22Rv1 (cell line): ENCODE results near the gene DISC1.

Source experiments
- H3K27ac ChIP-seq: fragments of 450-650 bp; 2 replicates; pipeline ENCODE4 v1.5.1; 2017
- ZFX ChIP-seq: fragments of 450-650 bp; IDR thresholded peaks from 2 replicates; pipeline ENCODE4 v1.6.1; 2017; ENCODE audit warnings: antibody characterized with exemption, borderline replicate concordance
- TF ChIP-seq, protein P1 (sequence below): fragments of 450-650 bp; IDR thresholded peaks from 2 replicates; pipeline ENCODE4 v1.5.1; 2017; ENCODE audit warnings: mild to moderate bottlenecking

DISC1 gene

GRCh38 chr1:231714440-231714839, 87.8 kb downstream of the DISC1 start:
- TF ChIP-seq ZFX = no peak
- H3K27ac ChIP-seq = no peak overlapping the region

DNA sequence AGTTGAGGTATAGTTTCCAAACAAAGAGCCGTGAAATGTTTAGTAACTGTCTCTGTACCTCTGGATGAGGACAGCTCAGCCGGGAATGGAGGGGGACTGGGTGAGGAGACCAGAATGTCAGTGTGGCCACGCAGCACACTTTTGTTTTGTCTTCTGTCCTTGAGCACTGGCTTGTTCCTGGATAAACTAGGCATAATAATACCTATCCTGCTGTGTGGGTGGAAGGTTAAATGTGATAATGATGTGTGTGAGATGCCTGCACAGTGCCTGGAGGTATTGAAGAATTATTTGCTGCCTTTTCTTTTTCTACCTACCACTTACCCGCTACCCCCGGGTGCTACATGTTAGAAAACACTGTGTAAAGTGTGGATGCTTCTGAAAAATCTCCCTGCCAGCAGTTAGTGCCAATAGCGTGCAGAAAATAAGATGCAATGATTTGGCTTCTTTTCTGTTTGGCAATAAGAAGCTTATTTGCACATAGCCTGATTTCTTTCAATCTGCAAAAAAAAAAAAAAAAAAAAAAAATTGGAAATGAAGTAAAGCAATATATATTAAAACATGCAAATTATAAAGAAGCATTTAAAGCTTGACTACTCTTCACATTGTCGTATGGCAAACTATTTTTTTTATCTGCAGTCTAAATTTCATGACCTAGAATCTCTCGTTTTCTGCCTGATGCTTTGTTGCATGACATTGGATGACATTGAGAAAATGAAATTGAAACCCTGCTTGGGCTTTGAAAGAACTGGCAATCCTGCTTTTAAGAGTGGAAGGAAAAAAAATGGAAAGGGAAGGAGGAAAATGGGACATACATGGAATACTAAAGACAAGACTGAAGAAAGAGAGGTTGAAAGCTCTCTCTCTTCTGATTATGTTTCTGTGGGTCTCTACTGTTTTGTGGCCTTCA, 89.5 kb downstream of the DISC1 start:
- no peak for TF ChIP-seq ZFX
- TF ChIP-seq, protein P1, sequence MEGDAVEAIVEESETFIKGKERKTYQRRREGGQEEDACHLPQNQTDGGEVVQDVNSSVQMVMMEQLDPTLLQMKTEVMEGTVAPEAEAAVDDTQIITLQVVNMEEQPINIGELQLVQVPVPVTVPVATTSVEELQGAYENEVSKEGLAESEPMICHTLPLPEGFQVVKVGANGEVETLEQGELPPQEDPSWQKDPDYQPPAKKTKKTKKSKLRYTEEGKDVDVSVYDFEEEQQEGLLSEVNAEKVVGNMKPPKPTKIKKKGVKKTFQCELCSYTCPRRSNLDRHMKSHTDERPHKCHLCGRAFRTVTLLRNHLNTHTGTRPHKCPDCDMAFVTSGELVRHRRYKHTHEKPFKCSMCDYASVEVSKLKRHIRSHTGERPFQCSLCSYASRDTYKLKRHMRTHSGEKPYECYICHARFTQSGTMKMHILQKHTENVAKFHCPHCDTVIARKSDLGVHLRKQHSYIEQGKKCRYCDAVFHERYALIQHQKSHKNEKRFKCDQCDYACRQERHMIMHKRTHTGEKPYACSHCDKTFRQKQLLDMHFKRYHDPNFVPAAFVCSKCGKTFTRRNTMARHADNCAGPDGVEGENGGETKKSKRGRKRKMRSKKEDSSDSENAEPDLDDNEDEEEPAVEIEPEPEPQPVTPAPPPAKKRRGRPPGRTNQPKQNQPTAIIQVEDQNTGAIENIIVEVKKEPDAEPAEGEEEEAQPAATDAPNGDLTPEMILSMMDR = no peak
- H3K27ac ChIP-seq = no peak overlapping the region

DNA sequence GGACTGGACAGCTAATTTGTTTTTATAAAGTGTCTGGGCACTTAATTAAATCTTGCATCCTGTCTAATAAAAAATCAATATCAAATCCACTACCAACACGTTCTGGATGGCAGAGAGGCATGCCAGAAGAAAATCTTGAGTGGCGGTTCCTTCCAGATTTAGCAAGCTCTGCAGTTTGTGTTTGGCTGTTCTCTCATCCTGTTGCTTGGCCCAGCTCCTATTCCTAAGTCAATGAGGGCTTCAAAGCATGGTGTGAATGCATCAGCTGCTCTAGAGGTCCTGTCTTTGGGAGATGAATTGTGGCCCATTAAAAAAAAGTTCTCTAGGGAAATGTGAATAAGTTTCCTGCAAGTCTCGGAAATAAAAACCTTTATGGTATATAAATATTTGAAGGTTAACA, 90.3 kb downstream of the DISC1 start:
- TF ChIP-seq, protein P1 = no peak
- no peak for TF ChIP-seq ZFX
- H3K27ac ChIP-seq = no peak overlapping the region

GRCh38 chr1:231719485-231720183, 93.0 kb downstream of the DISC1 start:
- H3K27ac ChIP-seq = no peak overlapping the region
- no peak for TF ChIP-seq ZFX
- TF ChIP-seq, protein P1 = no peak

- H3K27ac ChIP-seq = no peak overlapping the region
- TF ChIP-seq, protein P1 = no peak
- no peak for TF ChIP-seq ZFX
Measured at GRCh38 chr1:231720652-231721325, 94.2 kb downstream of the DISC1 start.

DNA sequence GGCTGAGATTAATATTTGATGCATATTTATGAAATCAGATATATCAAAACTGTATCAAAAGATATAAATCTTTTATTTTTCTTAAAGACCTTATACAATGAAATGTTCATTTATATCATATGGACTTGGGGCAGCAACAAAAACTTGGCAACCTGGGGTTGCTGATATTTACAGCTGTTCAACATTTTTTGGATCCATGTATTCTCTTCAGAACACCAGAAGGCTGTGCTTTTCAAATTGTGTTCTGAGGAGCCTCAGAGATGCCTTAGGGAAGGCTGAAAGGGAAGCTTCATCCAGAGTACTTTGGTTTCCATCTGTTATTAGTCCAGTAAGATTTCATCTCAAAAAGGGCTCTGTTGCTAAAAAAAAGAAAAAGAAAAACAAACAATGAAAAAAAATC, 94.8 kb downstream of the DISC1 start:
- no peak overlapping the region for H3K27ac ChIP-seq
- no peak for TF ChIP-seq ZFX
- TF ChIP-seq, protein P1 = no peak

- H3K27ac ChIP-seq = no peak overlapping the region
- TF ChIP-seq ZFX = no peak
- TF ChIP-seq, protein P1 = no peak
Measured at GRCh38 chr1:231722356-231722755, 95.8 kb downstream of the DISC1 start.
